K562 (cell line): ENCODE data around the gene TBC1D7. TPM values are rescaled to one million over a fixed set of nuclear protein-coding genes. Genes with fewer than 3 reads are reported as not detected.
A peak's percentile ranks its signal among the peaks of the same experiment; 100 is the strongest.

Source experiments
- CTBP1 ChIP-seq: fragments of 450-650 bp; IDR thresholded peaks from 2 replicates; pipeline ENCODE4 v1.6.1; 2016; ENCODE audit warnings: borderline replicate concordance
- EP300 ChIP-seq: IDR thresholded peaks from 2 replicates; pipeline ENCODE4 v1.6.1; 2012; ENCODE audit warnings: low read length, improper control_type of control experiment
- MAZ ChIP-seq, 2 experiments: fragments of 450-650 bp in 1 of 2; sonication (generic) in 1 of 2; formaldehyde crosslinking; IDR thresholded peaks in 1 of 2; conservative IDR thresholded peaks in 1 of 2; 2 replicates each; pipeline versions ENCODE4 v1.4.0 to v1.5.0; 2020; ENCODE audit warnings: mild to moderate bottlenecking in 1 of 2, missing genetic modification reagents in 1 of 2
- MEF2D ChIP-seq: conservative IDR thresholded peaks from 2 replicates; pipeline ENCODE4 v1.6.1; 2016; ENCODE audit warnings: low read depth, missing genetic modification characterization, missing compliant biosample characterization
- ZNF311 ChIP-seq: fragments of 250-450 bp; sonication (Bioruptor Pico); IDR thresholded peaks from 2 replicates; pipeline ENCODE4 v1.4.0; 2020; ENCODE audit warnings: mild to moderate bottlenecking, moderate library complexity
- ZNF77 ChIP-seq: fragments of 250-450 bp; sonication (Bioruptor Pico); IDR thresholded peaks from 2 replicates; pipeline ENCODE4 v1.5.0; 2020
- polyA plus RNA-seq, 8 experiments: library from polyadenylated mRNA; depleted of rRNA in 4 of 8; stranded (reverse) in 5 of 8; unstranded in 3 of 8; fragments of >200 nt; fragmentation: Nextera tagmentation in 2 of 8; fragmentation: Illumina TruSeq in 1 of 8; extraction: Ambion mirVana in 2 of 8; extraction: Trizol in 1 of 8; gene quantifications; 2 replicates each; pipeline versions ENCODE4 v1.2.1 to v1.2.3, GENCODE V29; 2011 to 2014; ENCODE audit warnings: inconsistent platforms in 1 of 8, missing spikeins in 1 of 8
- total RNA-seq, 7 experiments: library from RNA; depleted of rRNA in 6 of 7; stranded (reverse); fragments of >200 nt in 6 of 7; fragmentation: Illumina TruSeq in 2 of 7; extraction: Trizol in 2 of 7; gene quantifications; 2 replicates each; pipeline versions ENCODE4 v1.2.1 to v1.2.3, GENCODE V29; 2011 to 2021; ENCODE audit warnings: low replicate concordance in 1 of 7
- TF ChIP-seq, protein P1 (sequence below): IDR thresholded peaks from 2 replicates; pipeline ENCODE4 v1.6.1; 2011; ENCODE audit warnings: borderline replicate concordance, low read depth, mild to moderate bottlenecking, moderate library complexity, low read length; ENCODE audit not compliant: insufficient read depth, poor library complexity, severe bottlenecking
- TF ChIP-seq, protein P2 (sequence below): sonication (generic); formaldehyde crosslinking; IDR thresholded peaks from 2 replicates; pipeline ENCODE4 v1.8.0; 2022; ENCODE audit warnings: mild to moderate bottlenecking, missing genetic modification reagents
- TF ChIP-seq, protein P3 (sequence below): IDR thresholded peaks from 2 replicates; pipeline ENCODE4 v1.6.1; 2012; ENCODE audit warnings: low read depth, low read length, improper control_type of control experiment, borderline replicate concordance
- TF ChIP-seq, protein P4 (sequence below): fragments of 250-450 bp; sonication (Bioruptor Pico); IDR thresholded peaks from 2 replicates; pipeline ENCODE4 v1.8.0; 2022; ENCODE audit warnings: moderate library complexity, mild to moderate bottlenecking, inconsistent platforms
- TF ChIP-seq, protein P5 (sequence below): fragments of 250-450 bp; sonication (Bioruptor Pico); IDR thresholded peaks from 2 replicates; pipeline ENCODE4 v1.6.1; 2021; ENCODE audit warnings: mild to moderate bottlenecking
- TF ChIP-seq, protein P6 (sequence below): fragments of 250-450 bp; sonication (Bioruptor Pico); IDR thresholded peaks from 2 replicates; pipeline ENCODE4 v1.5.0; 2022; ENCODE audit warnings: mild to moderate bottlenecking

TBC1D7 gene
- total and polyA plus RNA-seq, 9 of the 15 experiments (the other 6 are each of a cell fraction or from before 2014, with no cell fraction given) = 49.4 to 107 (median 61.1) TPM

DNA sequence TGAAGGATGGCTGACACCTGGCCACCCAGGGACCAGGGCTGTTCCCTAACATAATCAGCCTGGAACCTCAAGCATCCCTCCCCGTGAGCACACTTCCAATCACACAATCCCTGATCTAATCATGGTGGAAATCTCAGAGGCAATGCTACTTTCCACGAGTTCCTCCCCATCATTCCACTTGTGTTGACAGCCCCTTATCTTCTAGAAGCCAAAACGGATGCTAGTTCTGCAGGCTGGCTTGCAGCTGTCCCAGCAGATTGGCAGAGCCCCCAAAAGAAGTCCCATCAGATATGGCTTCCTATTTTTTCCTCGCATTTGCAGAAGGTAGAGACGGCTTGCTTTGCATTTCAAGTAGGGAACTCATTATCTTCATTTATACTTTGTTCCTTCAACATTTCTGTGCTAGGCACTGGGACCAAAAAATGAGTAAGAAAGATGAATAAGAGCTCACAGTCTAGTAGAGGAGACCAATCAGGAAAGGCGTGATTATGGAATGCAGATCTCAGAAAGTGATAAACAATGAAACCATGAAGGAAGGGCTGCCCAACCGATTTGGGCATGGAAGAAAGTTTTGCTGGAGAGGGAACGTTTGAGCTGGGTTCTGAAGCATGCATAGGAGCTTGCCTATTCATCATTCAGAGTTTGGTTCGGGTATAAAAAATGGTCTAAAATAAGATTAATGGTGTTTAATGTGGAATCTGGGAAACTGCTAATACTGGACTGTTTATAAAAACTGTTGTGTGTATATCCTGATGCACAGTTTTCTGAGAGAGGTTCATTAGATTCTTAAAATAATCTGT, 44.6 kb upstream of the TBC1D7 start (continued):
- TF ChIP-seq, protein P1, sequence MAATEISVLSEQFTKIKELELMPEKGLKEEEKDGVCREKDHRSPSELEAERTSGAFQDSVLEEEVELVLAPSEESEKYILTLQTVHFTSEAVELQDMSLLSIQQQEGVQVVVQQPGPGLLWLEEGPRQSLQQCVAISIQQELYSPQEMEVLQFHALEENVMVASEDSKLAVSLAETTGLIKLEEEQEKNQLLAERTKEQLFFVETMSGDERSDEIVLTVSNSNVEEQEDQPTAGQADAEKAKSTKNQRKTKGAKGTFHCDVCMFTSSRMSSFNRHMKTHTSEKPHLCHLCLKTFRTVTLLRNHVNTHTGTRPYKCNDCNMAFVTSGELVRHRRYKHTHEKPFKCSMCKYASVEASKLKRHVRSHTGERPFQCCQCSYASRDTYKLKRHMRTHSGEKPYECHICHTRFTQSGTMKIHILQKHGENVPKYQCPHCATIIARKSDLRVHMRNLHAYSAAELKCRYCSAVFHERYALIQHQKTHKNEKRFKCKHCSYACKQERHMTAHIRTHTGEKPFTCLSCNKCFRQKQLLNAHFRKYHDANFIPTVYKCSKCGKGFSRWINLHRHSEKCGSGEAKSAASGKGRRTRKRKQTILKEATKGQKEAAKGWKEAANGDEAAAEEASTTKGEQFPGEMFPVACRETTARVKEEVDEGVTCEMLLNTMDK = no peak
- no peak for TF ChIP-seq MEF2D (tag)
- TF ChIP-seq, protein P2, sequence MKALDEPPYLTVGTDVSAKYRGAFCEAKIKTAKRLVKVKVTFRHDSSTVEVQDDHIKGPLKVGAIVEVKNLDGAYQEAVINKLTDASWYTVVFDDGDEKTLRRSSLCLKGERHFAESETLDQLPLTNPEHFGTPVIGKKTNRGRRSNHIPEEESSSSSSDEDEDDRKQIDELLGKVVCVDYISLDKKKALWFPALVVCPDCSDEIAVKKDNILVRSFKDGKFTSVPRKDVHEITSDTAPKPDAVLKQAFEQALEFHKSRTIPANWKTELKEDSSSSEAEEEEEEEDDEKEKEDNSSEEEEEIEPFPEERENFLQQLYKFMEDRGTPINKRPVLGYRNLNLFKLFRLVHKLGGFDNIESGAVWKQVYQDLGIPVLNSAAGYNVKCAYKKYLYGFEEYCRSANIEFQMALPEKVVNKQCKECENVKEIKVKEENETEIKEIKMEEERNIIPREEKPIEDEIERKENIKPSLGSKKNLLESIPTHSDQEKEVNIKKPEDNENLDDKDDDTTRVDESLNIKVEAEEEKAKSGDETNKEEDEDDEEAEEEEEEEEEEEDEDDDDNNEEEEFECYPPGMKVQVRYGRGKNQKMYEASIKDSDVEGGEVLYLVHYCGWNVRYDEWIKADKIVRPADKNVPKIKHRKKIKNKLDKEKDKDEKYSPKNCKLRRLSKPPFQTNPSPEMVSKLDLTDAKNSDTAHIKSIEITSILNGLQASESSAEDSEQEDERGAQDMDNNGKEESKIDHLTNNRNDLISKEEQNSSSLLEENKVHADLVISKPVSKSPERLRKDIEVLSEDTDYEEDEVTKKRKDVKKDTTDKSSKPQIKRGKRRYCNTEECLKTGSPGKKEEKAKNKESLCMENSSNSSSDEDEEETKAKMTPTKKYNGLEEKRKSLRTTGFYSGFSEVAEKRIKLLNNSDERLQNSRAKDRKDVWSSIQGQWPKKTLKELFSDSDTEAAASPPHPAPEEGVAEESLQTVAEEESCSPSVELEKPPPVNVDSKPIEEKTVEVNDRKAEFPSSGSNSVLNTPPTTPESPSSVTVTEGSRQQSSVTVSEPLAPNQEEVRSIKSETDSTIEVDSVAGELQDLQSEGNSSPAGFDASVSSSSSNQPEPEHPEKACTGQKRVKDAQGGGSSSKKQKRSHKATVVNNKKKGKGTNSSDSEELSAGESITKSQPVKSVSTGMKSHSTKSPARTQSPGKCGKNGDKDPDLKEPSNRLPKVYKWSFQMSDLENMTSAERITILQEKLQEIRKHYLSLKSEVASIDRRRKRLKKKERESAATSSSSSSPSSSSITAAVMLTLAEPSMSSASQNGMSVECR (CRISPR knock-in tag) = no peak
- TF ChIP-seq, protein P3, sequence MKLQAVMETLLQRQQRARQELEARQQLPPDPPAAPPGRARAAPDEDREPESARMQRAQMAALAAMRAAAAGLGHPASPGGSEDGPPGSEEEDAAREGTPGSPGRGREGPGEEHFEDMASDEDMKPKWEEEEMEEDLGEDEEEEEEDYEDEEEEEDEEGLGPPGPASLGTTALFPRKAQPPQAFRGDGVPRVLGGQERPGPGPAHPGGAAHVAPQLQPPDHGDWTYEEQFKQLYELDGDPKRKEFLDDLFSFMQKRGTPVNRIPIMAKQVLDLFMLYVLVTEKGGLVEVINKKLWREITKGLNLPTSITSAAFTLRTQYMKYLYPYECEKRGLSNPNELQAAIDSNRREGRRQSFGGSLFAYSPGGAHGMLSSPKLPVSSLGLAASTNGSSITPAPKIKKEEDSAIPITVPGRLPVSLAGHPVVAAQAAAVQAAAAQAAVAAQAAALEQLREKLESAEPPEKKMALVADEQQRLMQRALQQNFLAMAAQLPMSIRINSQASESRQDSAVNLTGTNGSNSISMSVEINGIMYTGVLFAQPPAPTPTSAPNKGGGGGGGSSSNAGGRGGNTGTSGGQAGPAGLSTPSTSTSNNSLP = no peak
- TF ChIP-seq MAZ (CRISPR knock-in tag; conservative IDR thresholded peaks at IDR 0.05 in 1 of 2, IDR thresholded peaks at IDR 0.05 in 1 of 2) = 0 out of 4 replicates have a peak, but pooled peaks of 1 of the 2 experiments have one; percentile 17
- TF ChIP-seq, protein P4, sequence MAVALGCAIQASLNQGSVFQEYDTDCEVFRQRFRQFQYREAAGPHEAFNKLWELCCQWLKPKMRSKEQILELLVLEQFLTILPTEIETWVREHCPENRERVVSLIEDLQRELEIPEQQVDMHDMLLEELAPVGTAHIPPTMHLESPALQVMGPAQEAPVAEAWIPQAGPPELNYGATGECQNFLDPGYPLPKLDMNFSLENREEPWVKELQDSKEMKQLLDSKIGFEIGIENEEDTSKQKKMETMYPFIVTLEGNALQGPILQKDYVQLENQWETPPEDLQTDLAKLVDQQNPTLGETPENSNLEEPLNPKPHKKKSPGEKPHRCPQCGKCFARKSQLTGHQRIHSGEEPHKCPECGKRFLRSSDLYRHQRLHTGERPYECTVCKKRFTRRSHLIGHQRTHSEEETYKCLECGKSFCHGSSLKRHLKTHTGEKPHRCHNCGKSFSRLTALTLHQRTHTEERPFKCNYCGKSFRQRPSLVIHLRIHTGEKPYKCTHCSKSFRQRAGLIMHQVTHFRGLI (CRISPR knock-in tag) = 0 out of 2 replicates have a peak, but pooled peaks have one; percentile 25
- no peak for TF ChIP-seq EP300
- TF ChIP-seq, protein P5, sequence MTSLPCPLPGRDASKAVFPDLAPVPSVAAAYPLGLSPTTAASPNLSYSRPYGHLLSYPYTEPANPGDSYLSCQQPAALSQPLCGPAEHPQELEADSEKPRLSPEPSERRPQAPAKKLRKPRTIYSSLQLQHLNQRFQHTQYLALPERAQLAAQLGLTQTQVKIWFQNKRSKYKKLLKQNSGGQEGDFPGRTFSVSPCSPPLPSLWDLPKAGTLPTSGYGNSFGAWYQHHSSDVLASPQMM (CRISPR knock-in tag) = no peak
- no peak for TF ChIP-seq CTBP1
- TF ChIP-seq, protein P6, sequence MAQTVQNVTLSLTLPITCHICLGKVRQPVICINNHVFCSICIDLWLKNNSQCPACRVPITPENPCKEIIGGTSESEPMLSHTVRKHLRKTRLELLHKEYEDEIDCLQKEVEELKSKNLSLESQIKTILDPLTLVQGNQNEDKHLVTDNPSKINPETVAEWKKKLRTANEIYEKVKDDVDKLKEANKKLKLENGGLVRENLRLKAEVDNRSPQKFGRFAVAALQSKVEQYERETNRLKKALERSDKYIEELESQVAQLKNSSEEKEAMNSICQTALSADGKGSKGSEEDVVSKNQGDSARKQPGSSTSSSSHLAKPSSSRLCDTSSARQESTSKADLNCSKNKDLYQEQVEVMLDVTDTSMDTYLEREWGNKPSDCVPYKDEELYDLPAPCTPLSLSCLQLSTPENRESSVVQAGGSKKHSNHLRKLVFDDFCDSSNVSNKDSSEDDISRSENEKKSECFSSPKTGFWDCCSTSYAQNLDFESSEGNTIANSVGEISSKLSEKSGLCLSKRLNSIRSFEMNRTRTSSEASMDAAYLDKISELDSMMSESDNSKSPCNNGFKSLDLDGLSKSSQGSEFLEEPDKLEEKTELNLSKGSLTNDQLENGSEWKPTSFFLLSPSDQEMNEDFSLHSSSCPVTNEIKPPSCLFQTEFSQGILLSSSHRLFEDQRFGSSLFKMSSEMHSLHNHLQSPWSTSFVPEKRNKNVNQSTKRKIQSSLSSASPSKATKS (CRISPR knock-in tag) = no peak
- no peak for TF ChIP-seq ZNF77 (CRISPR knock-in tag)
- peak; percentile 54; the same call in 1 of the 2 replicates for TF ChIP-seq ZNF311
